Neuronal stem cell (in vitro differentiated cells): Measurements from ENCODE around the gene APEH.
A peak's percentile ranks its signal among the peaks of the same experiment; 100 is the strongest.
"Not testable (repeated sequence)": the region's sequence is repeated elsewhere in the genome, so short reads cannot be mapped to it uniquely, and the experiment has no call there.

ENCODE experiments used
- DNase-seq: peaks from one replicate; pipeline ENCODE4 v3.0.0-alpha.2; 2013; ENCODE audit warnings: low spot score
- H2AFZ ChIP-seq: one replicate; pipeline ENCODE4 v1.6.1; 2013; ENCODE audit warnings: mild to moderate bottlenecking, low read length, inconsistent platforms
- H2AK5ac ChIP-seq: 2 replicates; pipeline ENCODE4 v1.6.1; 2013; ENCODE audit warnings: low read depth, mild to moderate bottlenecking, inconsistent platforms, low read length, moderate library complexity, mixed read lengths
- H2BK120ac ChIP-seq: 2 replicates; pipeline ENCODE4 v1.6.1; 2013; ENCODE audit warnings: low read depth, mild to moderate bottlenecking, inconsistent platforms, low read length, moderate library complexity, mixed read lengths
- H2BK12ac ChIP-seq: one replicate; pipeline ENCODE4 v1.6.1; 2013; ENCODE audit warnings: low read length, inconsistent platforms
- H2BK15ac ChIP-seq: 2 replicates; pipeline ENCODE4 v1.6.1; 2013; ENCODE audit warnings: mild to moderate bottlenecking, low read length, inconsistent platforms, mixed read lengths
- H2BK5ac ChIP-seq: one replicate; pipeline ENCODE4 v1.6.1; 2013; ENCODE audit warnings: inconsistent platforms, mild to moderate bottlenecking, low read length, moderate library complexity
- H3K14ac ChIP-seq: one replicate; pipeline ENCODE4 v1.6.1; 2013; ENCODE audit warnings: low read length, inconsistent platforms
- H3K18ac ChIP-seq: 2 replicates; pipeline ENCODE4 v1.6.1; 2013; ENCODE audit warnings: low read length, inconsistent platforms
- H3K23ac ChIP-seq: 2 replicates; pipeline ENCODE4 v1.6.1; 2013; ENCODE audit warnings: low read depth, mild to moderate bottlenecking, mixed read lengths, low read length, inconsistent platforms; ENCODE audit not compliant: poor library complexity
- H3K27ac ChIP-seq: replicated peaks from 3 replicates; pipeline ENCODE4 v1.5.1; 2013; ENCODE audit warnings: low read length, inconsistent platforms
- H3K27me3 ChIP-seq, 3 experiments: 2 replicates each; pipeline ENCODE4 v1.6.1; 2013; ENCODE audit warnings: low read length in 3 of 3, mild to moderate bottlenecking in 2 of 3, inconsistent platforms in 1 of 3, low read depth in 1 of 3, mixed read lengths in 1 of 3, moderate library complexity in 1 of 3; ENCODE audit not compliant: control insufficient read depth in 3 of 3, insufficient read depth in 3 of 3
- H3K36me3 ChIP-seq, 2 donors: replicated peaks in 1 of 2; 2 replicates each; pipeline ENCODE4 v1.6.1; 2013; ENCODE audit warnings: low read length in 2 of 2; ENCODE audit not compliant: control insufficient read depth in 2 of 2, insufficient read depth in 2 of 2
- H3K4ac ChIP-seq: 2 replicates; pipeline ENCODE4 v1.6.1; 2013; ENCODE audit warnings: inconsistent platforms, mild to moderate bottlenecking, low read length, moderate library complexity
- H3K4me1 ChIP-seq, 2 donors: 1 replicate in 1 of 2; 2 replicates in 1 of 2; pipeline ENCODE4 v1.6.1; 2013; ENCODE audit warnings: low read length in 2 of 2, low read depth in 1 of 2; ENCODE audit not compliant: control insufficient read depth in 2 of 2, insufficient read depth in 1 of 2
- H3K4me2 ChIP-seq: one replicate; pipeline ENCODE4 v1.6.1; 2013; ENCODE audit warnings: mild to moderate bottlenecking, low read length, inconsistent platforms; ENCODE audit not compliant: insufficient read depth, poor library complexity, severe bottlenecking
- H3K4me3 ChIP-seq, 2 donors: 2 replicates each; pipeline ENCODE4 v1.5.1; 2013; ENCODE audit warnings: low read length in 2 of 2, mild to moderate bottlenecking in 2 of 2, inconsistent platforms in 1 of 2, moderate library complexity in 1 of 2
- H3K79me1 ChIP-seq: one replicate; pipeline ENCODE4 v1.6.1; 2013; ENCODE audit warnings: low read depth, mild to moderate bottlenecking, inconsistent platforms, low read length, moderate library complexity
- H3K9ac ChIP-seq: one replicate; pipeline ENCODE4 v1.6.1; 2013; ENCODE audit warnings: mild to moderate bottlenecking, low read depth, low read length, inconsistent platforms; ENCODE audit not compliant: poor library complexity
- H3K9me3 ChIP-seq, 2 donors: replicated peaks in 1 of 2; 2 replicates each; pipeline versions ENCODE3 to v1.6.1; 2013; ENCODE audit warnings: low read length in 2 of 2, mild to moderate bottlenecking in 2 of 2, inconsistent platforms in 1 of 2, low read depth in 1 of 2, mixed read lengths in 1 of 2, moderate library complexity in 1 of 2; ENCODE audit not compliant: control insufficient read depth in 2 of 2, insufficient read depth in 1 of 2
- H4K8ac ChIP-seq: one replicate; pipeline ENCODE4 v1.6.1; 2013; ENCODE audit warnings: low read depth, mild to moderate bottlenecking, inconsistent platforms, low read length, moderate library complexity
- H4K91ac ChIP-seq: one replicate; pipeline ENCODE4 v1.6.1; 2013; ENCODE audit warnings: low read length, low read depth, mild to moderate bottlenecking, inconsistent platforms; ENCODE audit not compliant: poor library complexity
- WGBS, 2 donors: extraction: QIAGEN DNeasy Blood & Tissue Kit; methylation state at CpG; one replicate each; pipeline ENCODE4 v1.1.7; 2013; ENCODE audit warnings: missing lambda C conversion rate in 2 of 2, mixed read lengths in 1 of 2; ENCODE audit not compliant: insufficient read length in 2 of 2, insufficient replicate concordance in 1 of 2; ENCODE audit errors: extremely low coverage in 2 of 2; 5-methylcytosine and 5-hydroxymethylcytosine counted together

The APEH gene

DNA sequence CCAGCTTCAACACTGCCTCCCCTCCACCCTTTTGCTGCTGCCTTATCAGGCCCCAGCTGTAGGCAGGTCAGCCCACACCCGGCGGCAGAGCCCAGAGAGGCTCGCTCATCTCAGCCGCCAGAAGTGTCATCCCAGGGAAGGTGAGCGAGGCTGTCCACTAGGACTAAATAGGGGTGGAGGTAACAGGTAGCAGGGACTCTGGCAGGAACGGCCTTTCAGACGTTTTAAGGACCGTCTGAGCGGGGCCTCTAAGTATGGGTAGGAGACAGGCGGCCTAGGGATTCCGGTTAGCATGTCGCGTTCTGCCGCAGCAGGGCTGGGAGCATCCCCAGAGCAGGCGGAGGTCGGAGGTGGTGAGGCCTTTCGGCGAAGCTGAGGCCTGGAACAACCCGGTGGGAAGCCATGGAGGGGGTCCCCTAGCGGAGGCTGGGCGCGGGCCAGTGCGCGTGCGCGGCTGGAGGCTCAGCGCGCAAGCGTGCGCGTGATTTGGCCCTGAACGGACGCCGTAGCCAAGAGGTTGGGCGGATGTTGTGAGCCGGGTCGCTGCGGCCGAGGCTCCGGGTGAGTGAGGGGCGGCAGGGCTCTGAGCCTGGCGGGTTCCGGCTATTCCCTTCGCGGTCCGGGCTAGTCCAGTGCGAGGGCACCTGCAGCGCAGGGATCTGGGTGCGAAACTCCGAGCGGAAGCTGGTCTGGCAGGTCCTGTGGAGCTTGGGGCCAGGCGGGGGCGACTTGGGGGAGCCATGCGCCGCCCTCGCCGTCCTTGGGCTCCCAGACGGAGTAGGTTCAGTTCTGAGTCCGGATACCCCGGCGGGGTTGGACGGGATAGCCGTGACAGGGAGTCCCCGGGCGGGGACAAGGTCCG, 15.1 kb downstream of the APEH start, which contains the start of the genes MST1 and RNF123:
TSS of gene MST1 (minus strand) at position 429 of the 862 bp plus-strand sequence. CDS start 783 bp downstream, outside the sequence.
TSS of gene RNF123 (plus strand) at position 512 of the 862 bp plus-strand sequence. CDS start 1,609 bp downstream, outside the sequence.
- Histone ChIP-seq H2AFZ (peak within 1 kb of the TSS; percentile 94), H3K27ac (peak within 1 kb of the TSS; percentile 24), H2BK15ac (peak within 1 kb of the TSS; percentile 54), H2AK5ac (peak within 1 kb of the TSS; percentile 94), H3K27me3 (peaks cover 0 to 3% (median 0%) of the 10 kb centered on the region in 3 experiments), H2BK120ac (peak within 1 kb of the TSS; percentile 76), H3K4me1 (peaks cover 4 to 6% of the 10 kb centered on the region in 2 donors), H4K91ac (no peak within 1 kb of the TSS), H3K9me3 (no peaks in the 10 kb centered on the region), H3K18ac (peak within 1 kb of the TSS; percentile 98), H2BK5ac (peak within 1 kb of the TSS; percentile 82), H3K9ac (peak within 1 kb of the TSS; percentile 99), H3K14ac (peak within 1 kb of the TSS; percentile 92), H3K4me2 (peak within 1 kb of the TSS; percentile 97), H3K36me3 (peaks cover 2 to 6% of the 10 kb centered on the region in 2 donors), H3K4me3 (peak within 1 kb of the TSS; percentile 86 to 96), H3K23ac (peak within 1 kb of the TSS; percentile 85), H3K4ac (peak within 1 kb of the TSS; percentile 58), H4K8ac (no peak within 1 kb of the TSS), H3K79me1 (peaks cover 6% of the 10 kb centered on the region), H2BK12ac (peak within 1 kb of the TSS; percentile 87)
- no CpG with 5 or more reads among the region's 66 CpGs for WGBS, 2 donors
- peak; percentile 93 for DNase-seq

DNA sequence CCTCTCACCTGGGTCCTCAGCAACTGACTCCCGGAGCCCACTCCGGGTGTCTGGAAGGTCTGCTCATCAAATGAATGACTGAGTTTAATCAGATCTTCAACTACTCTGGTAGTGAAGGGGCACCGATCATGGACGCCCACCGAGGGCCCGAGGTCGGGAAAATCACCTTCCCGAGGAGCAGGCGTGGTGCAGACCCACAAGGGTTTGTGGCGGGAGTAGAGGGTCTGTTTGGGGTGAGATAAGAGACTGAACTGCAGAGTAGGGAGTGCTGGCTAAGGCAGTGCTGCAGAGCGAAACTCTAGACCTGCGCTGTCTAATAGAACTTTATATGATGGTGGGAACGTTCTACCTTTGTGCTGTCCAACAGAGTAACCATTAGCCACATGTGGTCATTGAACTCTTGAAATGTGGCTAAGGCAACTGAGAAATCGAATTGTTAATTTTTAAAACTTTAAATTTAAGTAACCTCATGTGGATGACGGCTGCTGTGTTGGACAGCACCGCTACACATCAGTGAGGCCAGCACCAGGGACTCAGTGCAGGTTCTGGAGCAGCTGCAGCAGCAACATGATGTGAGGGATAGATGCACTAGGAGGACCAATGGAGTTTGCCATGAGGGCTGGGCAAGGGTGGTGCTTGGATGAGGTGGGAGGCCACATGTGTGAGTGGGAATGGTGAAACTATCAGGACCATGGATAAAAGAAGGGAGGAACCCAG, 15.9 kb downstream of the APEH start:
- not testable (repeated sequence) for H3K36me3 ChIP-seq, DNase-seq, H3K4ac ChIP-seq, H2BK15ac ChIP-seq, H3K27me3 ChIP-seq, H3K23ac ChIP-seq, H3K27ac ChIP-seq, H4K91ac ChIP-seq, H2BK120ac ChIP-seq, H3K4me1 ChIP-seq, H4K8ac ChIP-seq, H3K9me3 ChIP-seq, H3K79me1 ChIP-seq
- Histone ChIP-seq H3K4me2 (peak overlapping the region; percentile 97), H2BK12ac (peak overlapping the region; percentile 22), H3K14ac (peak overlapping the region; percentile 38), H2AFZ (peak overlapping the region; percentile 94), H3K18ac (peak overlapping the region; percentile 17), H3K4me3 (peak overlapping the region; percentile 86 to 96), H3K9ac (peak overlapping the region; percentile 70), H2BK5ac (peak overlapping the region; percentile 82), H2AK5ac (peak overlapping the region; percentile 43)
- WGBS, 2 donors: no CpG with 5 or more reads among the region's 16 CpGs

DNA sequence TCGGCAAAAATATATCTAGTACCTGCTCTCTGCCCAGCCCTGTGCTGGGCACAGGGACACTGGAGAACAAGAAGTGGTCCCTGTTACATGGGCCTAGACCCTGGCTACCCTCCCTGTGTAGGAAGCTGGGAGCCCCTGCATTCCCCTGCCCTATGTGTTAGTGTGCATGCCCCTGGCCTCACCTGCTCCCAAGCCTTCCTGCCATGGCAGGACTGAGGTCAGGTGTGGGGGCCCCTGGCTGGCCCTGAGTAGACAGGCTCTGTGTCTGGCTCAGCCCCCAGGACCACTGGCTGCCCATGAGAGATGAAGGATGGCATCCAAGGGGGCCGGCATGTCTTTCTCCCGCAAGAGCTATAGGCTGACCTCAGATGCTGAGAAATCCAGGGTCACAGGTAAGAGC, 16.7 kb downstream of the APEH start:
- not testable (repeated sequence) for H2BK12ac ChIP-seq, H3K27me3 ChIP-seq, DNase-seq, H2BK5ac ChIP-seq, H3K4ac ChIP-seq, H2BK120ac ChIP-seq, H3K79me1 ChIP-seq, H2BK15ac ChIP-seq, H4K8ac ChIP-seq, H3K9ac ChIP-seq, H3K27ac ChIP-seq, H2AFZ ChIP-seq, H3K9me3 ChIP-seq, H3K4me2 ChIP-seq, H3K14ac ChIP-seq, H3K4me1 ChIP-seq, H4K91ac ChIP-seq, H3K23ac ChIP-seq, H3K36me3 ChIP-seq, H3K18ac ChIP-seq, H2AK5ac ChIP-seq
- WGBS, 2 donors: no CpG with 5 or more reads among the region's 3 CpGs
- peak overlapping the region in 1 of 2 donors; percentile 96 for H3K4me3 ChIP-seq

DNA sequence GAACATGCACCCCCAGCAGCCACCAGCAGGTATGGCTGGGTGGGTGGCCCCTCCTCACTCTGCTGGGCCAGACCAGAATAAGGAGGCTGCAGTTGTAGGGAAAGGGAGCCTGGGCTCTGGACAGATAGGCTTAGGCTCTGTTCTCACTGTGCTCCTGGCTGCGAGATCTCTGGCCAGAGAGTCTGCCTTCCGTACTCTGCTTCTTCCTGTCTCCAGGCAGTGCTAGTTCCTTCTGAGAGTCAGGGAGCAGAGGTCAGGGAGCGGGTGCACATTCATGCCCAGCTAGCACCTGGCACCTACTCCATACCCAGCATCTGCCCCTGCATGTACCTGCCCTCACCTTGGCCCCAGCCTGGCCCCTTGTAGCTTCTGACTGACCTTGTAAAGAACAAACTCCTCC, 17.3 kb downstream of the APEH start:
- H3K27ac ChIP-seq, H3K14ac ChIP-seq: not testable (repeated sequence)
- WGBS, 2 donors: no CpG with 5 or more reads among the region's 3 CpGs

More for the DNA sequence above, 17.3 kb downstream of the APEH start:
- not testable (repeated sequence) for H3K27me3 ChIP-seq, H2AK5ac ChIP-seq, H3K36me3 ChIP-seq, H3K4me2 ChIP-seq, DNase-seq, H4K91ac ChIP-seq, H2BK12ac ChIP-seq, H3K23ac ChIP-seq, H4K8ac ChIP-seq, H3K4me1 ChIP-seq, H2BK120ac ChIP-seq, H3K4ac ChIP-seq, H3K79me1 ChIP-seq, H2AFZ ChIP-seq, H3K18ac ChIP-seq, H2BK5ac ChIP-seq, H3K9ac ChIP-seq, H3K9me3 ChIP-seq, H2BK15ac ChIP-seq
- H3K4me3 ChIP-seq: peak overlapping the region in 1 of 2 donors; percentile 96
